HCT116 (cell line): ENCODE measurements around the gene VEPH1. TPM values are rescaled to one million over a fixed set of nuclear protein-coding genes. Genes with fewer than 3 reads are reported as not detected.

Experiments
- ATAC-seq: fragments of 200-7000 bp; cut with Tn5 transposase; 2 replicates; pipeline ENCODE4 v1.9.1; 2020; ENCODE audit warnings: mild to moderate bottlenecking, moderate library complexity
- BruUV-seq: library from RNA; stranded (reverse); fragments of 400-500 nt; replicated peaks from 2 replicates; lab custom pipeline; 2021; lab: Mats Ljungman, UMichigan
- CTCF ChIA-PET: fragments of 300-600 bp; sonication (Branson Sonifier 250); formaldehyde crosslinking; loops from one replicate; lab custom pipeline; 2021; ENCODE audit warnings: antibody characterized with exemption; lab: Charles Lee
- POLR2A ChIA-PET: fragments of 300-600, 350-600 bp; sonication (Branson Sonifier 250); formaldehyde crosslinking; loops from one replicate; lab custom pipeline; 2021; ENCODE audit warnings: antibody characterized with exemption; lab: Charles Lee
- RAD21 ChIA-PET, 2 experiments: fragments of 300-600 bp; sonication (Branson Sonifier 250); formaldehyde crosslinking; loops; one replicate each; lab custom pipeline; 2023; ENCODE audit warnings: low total read pairs in 2 of 2; ENCODE audit not compliant: uncharacterized antibody in 2 of 2, unreplicated experiment in 2 of 2, low non-redundant PET in 1 of 2; lab: Charles Lee
- DNase-seq: peaks from one replicate; pipeline ENCODE4 v3.0.0-alpha.2; 2010; ENCODE audit warnings: low read depth, low spot score
- H2AFZ ChIP-seq: fragments of 200-600 bp; shearing (Covaris generic), sonication (generic); 2 replicates; pipeline ENCODE4 v1.6.1; 2017; ENCODE audit warnings: low read depth, mixed run types, mixed read lengths, antibody characterized with exemption, low read length; ENCODE audit not compliant: poor library complexity, severe bottlenecking
- H3K27ac ChIP-seq: 2 replicates; pipeline ENCODE4 v1.5.1; 2012; ENCODE audit warnings: low read depth, low read length
- H3K27me3 ChIP-seq: fragments of 200-600 bp; sonication (generic); 2 replicates; pipeline ENCODE4 v1.6.1; 2016; ENCODE audit warnings: mixed run types, low read length, mixed read lengths; ENCODE audit not compliant: insufficient read depth
- H3K36me3 ChIP-seq, 2 experiments: fragments of 200-500 bp in 1 of 2; fragments of 200-600 bp in 1 of 2; sonication (Bioruptor generic) in 1 of 2; sonication (generic) in 1 of 2; 2 replicates each; pipeline versions ENCODE4 v1.5.1 to v1.6.1; 2014 to 2016; ENCODE audit warnings: low read length in 2 of 2, inconsistent platforms in 1 of 2, mixed read lengths in 1 of 2, mixed run types in 1 of 2; ENCODE audit not compliant: insufficient read depth in 2 of 2, control insufficient read depth in 1 of 2
- H3K4me1 ChIP-seq, 2 experiments: fragments of 200-600 bp in 1 of 2; sonication (generic) in 1 of 2; 2 replicates each; pipeline versions ENCODE4 v1.5.1 to v1.6.1; 2012 to 2017; ENCODE audit warnings: low read length in 2 of 2, inconsistent platforms in 1 of 2, mild to moderate bottlenecking in 1 of 2, mixed read lengths in 1 of 2, mixed run types in 1 of 2, moderate library complexity in 1 of 2; ENCODE audit not compliant: insufficient read depth in 2 of 2, control insufficient read depth in 1 of 2
- H3K4me2 ChIP-seq: fragments of 200-600 bp; sonication (generic); 2 replicates; pipeline ENCODE4 v1.6.1; 2017; ENCODE audit warnings: mixed run types, low read length, mixed read lengths
- H3K4me3 ChIP-seq, 2 experiments: fragments of 200-600 bp in 1 of 2; sonication (generic) in 1 of 2; replicated peaks in 1 of 2; 2 replicates each; pipeline ENCODE4 v1.5.1; 2011 to 2016; ENCODE audit warnings: low read length in 2 of 2, control low read depth in 1 of 2, low read depth in 1 of 2, mild to moderate bottlenecking in 1 of 2, mixed read lengths in 1 of 2, mixed run types in 1 of 2
- H3K79me2 ChIP-seq: fragments of 200-600 bp; sonication (generic); 2 replicates; pipeline ENCODE4 v1.6.1; 2017; ENCODE audit warnings: mild to moderate bottlenecking, mixed run types, low read length, moderate library complexity, mixed read lengths; ENCODE audit not compliant: insufficient read depth
- H3K9ac ChIP-seq: fragments of 200-600 bp; sonication (generic); 2 replicates; pipeline ENCODE4 v1.6.1; 2016; ENCODE audit warnings: low read length, mixed read lengths
- H3K9me2 ChIP-seq: fragments of 200-600 bp; sonication (generic), shearing (Covaris generic); 2 replicates; pipeline ENCODE4 v1.6.1; 2017; ENCODE audit warnings: mixed run types, mild to moderate bottlenecking, moderate library complexity; ENCODE audit not compliant: insufficient read depth
- H3K9me3 ChIP-seq, 2 experiments: fragments of 200-500 bp in 1 of 2; fragments of 200-600 bp in 1 of 2; sonication (Bioruptor generic) in 1 of 2; sonication (generic) in 1 of 2; 2 replicates each; pipeline ENCODE4 v1.6.1; 2014 to 2017; ENCODE audit warnings: low read length in 2 of 2, mixed read lengths in 2 of 2, inconsistent platforms in 1 of 2, low read depth in 1 of 2, mild to moderate bottlenecking in 1 of 2, mixed run types in 1 of 2, moderate library complexity in 1 of 2; ENCODE audit not compliant: control insufficient read depth in 1 of 2, insufficient read depth in 1 of 2
- H4K20me1 ChIP-seq: fragments of 200-600 bp; sonication (generic), shearing (Covaris generic); 2 replicates; pipeline ENCODE4 v1.6.1; 2017; ENCODE audit warnings: mixed run types, mild to moderate bottlenecking, moderate library complexity; ENCODE audit not compliant: insufficient read depth
- ATF3 ChIP-seq: IDR thresholded peaks from 2 replicates; pipeline ENCODE4 v1.6.1; 2012
- CBX3 ChIP-seq: IDR thresholded peaks from 2 replicates; pipeline ENCODE4 v1.6.1; 2012; ENCODE audit warnings: low read depth
- CEBPB ChIP-seq: IDR thresholded peaks from 2 replicates; pipeline ENCODE4 v1.6.1; 2012; ENCODE audit warnings: low read depth
- EGR1 ChIP-seq: IDR thresholded peaks from 2 replicates; pipeline ENCODE4 v1.6.1; 2012; ENCODE audit warnings: low read depth
- EZH2 ChIP-seq: fragments of 200-600 bp; sonication (generic); IDR thresholded peaks from 2 replicates; pipeline ENCODE4 v1.6.1; 2017; ENCODE audit warnings: antibody characterized with exemption, mixed run types
- EZH2phosphoT487 ChIP-seq: fragments of 200-600 bp; IDR thresholded peaks from 2 replicates; pipeline ENCODE4 v1.6.1; 2018; ENCODE audit warnings: antibody characterized with exemption, borderline replicate concordance
- FOSL1 ChIP-seq: IDR thresholded peaks from 2 replicates; pipeline ENCODE4 v1.6.1; 2012; ENCODE audit warnings: low read depth
- MAX ChIP-seq: IDR thresholded peaks from 2 replicates; pipeline ENCODE4 v1.6.1; 2012
- POLR2A ChIP-seq: IDR thresholded peaks from 2 replicates; pipeline ENCODE4 v1.7.0; 2011; ENCODE audit warnings: borderline replicate concordance; ENCODE audit not compliant: insufficient read depth, insufficient read length; ENCODE audit errors: extremely low read depth
- POLR2AphosphoS5 ChIP-seq: IDR thresholded peaks from 2 replicates; pipeline ENCODE4 v1.6.1; 2011; ENCODE audit warnings: mild to moderate bottlenecking, low read depth, low read length, moderate library complexity
- RAD21 ChIP-seq: IDR thresholded peaks from 2 replicates; pipeline ENCODE4 v1.6.1; 2012; ENCODE audit warnings: low read depth, mild to moderate bottlenecking
- SIN3A ChIP-seq: IDR thresholded peaks from 2 replicates; pipeline ENCODE4 v1.6.1; 2012; ENCODE audit warnings: low read depth
- SP1 ChIP-seq: IDR thresholded peaks from 2 replicates; pipeline ENCODE4 v1.6.1; 2012; ENCODE audit warnings: low read depth
- SRF ChIP-seq: IDR thresholded peaks from 2 replicates; pipeline ENCODE4 v1.6.1; 2012; ENCODE audit warnings: low read depth
- TCF7L2 ChIP-seq: IDR thresholded peaks from 2 replicates; pipeline ENCODE4 v1.7.0; 2011; ENCODE audit warnings: borderline replicate concordance, inconsistent platforms; ENCODE audit not compliant: insufficient read depth, insufficient read length; ENCODE audit errors: extremely low read depth
- YY1 ChIP-seq: IDR thresholded peaks from 2 replicates; pipeline ENCODE4 v1.6.1; 2011; ENCODE audit warnings: low read length, low read depth, moderate library complexity, mild to moderate bottlenecking; ENCODE audit not compliant: insufficient replicate concordance; ENCODE audit errors: extremely low read depth
- ZFX ChIP-seq: fragments of 450-650 bp; IDR thresholded peaks from 2 replicates; pipeline ENCODE4 v1.6.1; 2017
- ZNF274 ChIP-seq: fragments of 200-500 bp; sonication (Bioruptor generic); IDR thresholded peaks from 2 replicates; pipeline ENCODE4 v1.6.1; 2014; ENCODE audit warnings: mild to moderate bottlenecking, low read depth, low read length, inconsistent platforms
- intact Hi-C: fragments of 100-400 bp; cut with micrococcal nuclease; formaldehyde crosslinking; loops from 2 replicates; pipeline ENCODE4 v1.10.0; 2022
- total RNA-seq: library from RNA; stranded (reverse); gene quantifications from one replicate; pipeline ENCODE4 v1.2.1, GENCODE V29; 2021; ENCODE audit not compliant: unreplicated experiment

Gene VEPH1
- total RNA-seq, 1 experiment from 2014 or later, result 4.9 TPM

GRCh38 chr3:157249606-157250005 is 253.6 kb downstream of the VEPH1 start:
- no peak for ATAC-seq
- POLR2A ChIA-PET, result no interaction called here
- no peak overlapping the region for H3K4me3 ChIP-seq

GRCh38 chr3:157248590-157249422 is 254.4 kb downstream of the VEPH1 start:
- H3K27ac ChIP-seq, result peak overlapping the region; percentile 59
- ChIA-PET RAD21 (no interaction called here), POLR2A (no interaction called here), CTCF (interaction anchor here (0.6 to 1.6 kb wide), 2 partner anchors 44 to 47 kb away, joined by 3 to 4 read pairs; no protein-coding TSS in a partner anchor)
- peak overlapping the region; percentile 66 for H3K4me2 ChIP-seq
- no peaks in the 10 kb centered on the region for H3K9me2 ChIP-seq
- H3K9me3 ChIP-seq, result no peaks in the 10 kb centered on the region
- no peaks in the 10 kb centered on the region for H3K79me2 ChIP-seq
- BruUV-seq, result no TSS peak
- H2AFZ ChIP-seq, result peak overlapping the region; percentile 39
- peak overlapping the region in 1 of 2 experiments; percentile 34; a peak in 2 of 4 replicates for H3K4me3 ChIP-seq
- H3K27me3 ChIP-seq, result no peaks in the 10 kb centered on the region
- DNase-seq (peak; percentile 71), ATAC-seq (peak; percentile 82)
- H4K20me1 ChIP-seq, result no peaks in the 10 kb centered on the region
- peaks cover 13 to 27% of the 10 kb centered on the region in 2 experiments for H3K4me1 ChIP-seq
- H3K36me3 ChIP-seq, result no peaks in the 10 kb centered on the region
- intact Hi-C loops, result no loop called here
- H3K9ac ChIP-seq, result peak overlapping the region; percentile 32
- peak; percentile 66 for TF ChIP-seq TCF7L2
- no peak for TF ChIP-seq POLR2A
- TF ChIP-seq ZNF274, result no peak
- TF ChIP-seq CEBPB, result 0 out of 2 replicates have a peak, but pooled peaks have one; percentile 16
- no peak; the same call in 1 of the 2 replicates for TF ChIP-seq EGR1
- TF ChIP-seq ATF3, result 0 out of 2 replicates have a peak, but pooled peaks have one; percentile 25
- 0 out of 2 replicates have a peak, but pooled peaks have one; percentile 38 for TF ChIP-seq MAX
- TF ChIP-seq RAD21, result no peak
- TF ChIP-seq SP1, result peak; percentile 78
- no peak for TF ChIP-seq YY1
- no peak for TF ChIP-seq EZH2
- peak; percentile 87 for TF ChIP-seq FOSL1
- TF ChIP-seq CBX3, result peak; percentile 77
- TF ChIP-seq POLR2AphosphoS5, result peak; percentile 29; the same call in 1 of the 2 replicates
- no peak for TF ChIP-seq EZH2phosphoT487
- peak; percentile 67; the same call in 1 of the 2 replicates for TF ChIP-seq SRF
- no peak for TF ChIP-seq ZFX
- TF ChIP-seq SIN3A, result no peak

More at GRCh38 chr3:157249606-157250005, 253.6 kb downstream of the VEPH1 start:
- no peak overlapping the region for H3K9ac ChIP-seq
- no peaks in the 10 kb centered on the region for H3K36me3 ChIP-seq
- no peak for DNase-seq
- H3K4me1 ChIP-seq, result peaks cover 13 to 27% of the 10 kb centered on the region in 2 experiments
- H3K4me2 ChIP-seq, result peak overlapping the region; percentile 66; the same call in 1 of the 2 replicates
- intact Hi-C loops, result no loop called here
- RAD21 ChIA-PET, result no interaction called here
- H3K9me3 ChIP-seq, result no peaks in the 10 kb centered on the region
- H3K27ac ChIP-seq, result no peak overlapping the region
- TF ChIP-seq ZNF274 (no peak), POLR2A (no peak), EGR1 (no peak), MAX (no peak), SRF (no peak), ZFX (no peak)
- TF ChIP-seq, all 23 proteins: peak for 0
- H3K27me3 ChIP-seq, result no peaks in the 10 kb centered on the region
- no TSS peak for BruUV-seq
- no peaks in the 10 kb centered on the region for H3K9me2 ChIP-seq
- CTCF ChIA-PET, result no interaction called here
- H4K20me1 ChIP-seq, result no peaks in the 10 kb centered on the region
- no peaks in the 10 kb centered on the region for H3K79me2 ChIP-seq
- no peak overlapping the region for H2AFZ ChIP-seq
